HG03108 (cell line): ENCODE measurements around the gene CTBP1.

Source experiments
- ATAC-seq: cut with Tn5 transposase; IDR thresholded peaks from one replicate; pipeline ENCODE4 v1.9.1; 2021; ENCODE audit warnings: moderate library complexity; ENCODE audit not compliant: unreplicated experiment

The CTBP1 gene

DNA sequence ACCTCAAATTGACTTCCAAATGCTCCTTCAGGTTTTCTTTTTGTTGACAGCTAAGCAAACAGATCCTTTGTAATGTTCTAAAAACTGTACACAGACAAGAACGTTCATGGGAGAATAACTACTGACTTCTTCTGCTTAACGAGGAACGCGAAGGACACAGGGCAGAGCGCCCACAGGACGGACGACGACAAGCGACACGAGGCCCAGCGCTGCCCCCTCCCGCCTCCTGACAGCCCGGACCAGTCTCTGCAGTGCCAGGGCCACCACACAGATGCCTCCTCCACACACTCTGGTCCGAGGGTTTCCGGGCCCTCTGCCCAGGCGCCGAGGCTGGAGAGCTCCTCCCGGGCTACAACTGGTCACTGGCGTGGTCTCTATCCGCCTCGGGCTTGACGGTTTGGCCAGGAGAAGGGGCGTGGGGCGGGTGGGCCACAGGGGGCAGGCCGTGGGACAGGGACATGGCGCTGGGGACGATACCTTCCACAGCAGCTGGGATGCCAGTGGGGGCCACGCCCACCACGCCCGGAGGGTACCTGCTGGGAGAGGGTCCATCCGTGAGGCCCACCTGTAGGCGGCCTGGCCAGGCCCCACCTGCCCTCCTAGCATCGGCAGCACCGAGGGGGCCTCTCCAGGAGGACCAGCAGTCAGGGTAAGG is 36.9 kb downstream of the CTBP1 start:
- ATAC-seq: no peak

DNA sequence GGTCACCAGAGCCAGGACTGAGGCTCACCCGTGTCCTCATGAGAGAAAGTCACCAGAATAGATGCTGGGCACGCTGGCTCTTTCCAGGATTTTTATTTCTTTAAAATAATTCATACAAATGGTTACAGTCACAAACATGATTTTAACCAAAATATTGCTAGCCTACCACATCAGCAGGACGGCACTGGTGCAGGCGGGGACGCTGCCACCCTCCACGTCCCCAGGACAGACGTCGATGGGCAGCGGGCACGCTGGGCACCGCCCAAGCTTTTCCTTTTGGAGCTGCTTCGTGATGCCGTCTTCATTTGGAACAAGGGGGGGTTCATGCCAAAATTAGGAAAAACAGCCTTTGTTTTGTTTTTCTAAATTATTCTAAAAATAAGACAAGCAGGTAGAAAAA is 37.6 kb downstream of the CTBP1 start:
- ATAC-seq: no peak

DNA sequence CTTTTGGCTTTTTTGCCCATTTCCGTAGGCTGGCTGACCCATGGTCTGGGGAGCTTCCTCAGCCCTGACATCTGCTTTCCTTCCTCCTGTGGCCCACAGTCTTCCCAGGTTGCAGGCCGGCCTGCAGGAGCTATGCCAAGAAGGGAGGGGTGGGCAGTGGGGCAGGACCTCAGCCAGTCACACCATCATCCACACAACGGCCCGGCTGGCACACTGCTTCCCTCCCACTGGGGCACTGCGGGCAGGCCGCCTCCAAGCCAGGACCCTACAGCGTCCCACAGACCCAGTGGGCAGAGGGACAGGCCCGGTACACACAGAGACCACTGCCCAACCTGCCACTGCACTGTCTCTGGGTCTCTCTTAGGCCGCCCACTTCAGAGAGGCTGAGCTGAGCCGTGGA is 38.0 kb downstream of the CTBP1 start:
- no peak for ATAC-seq

DNA sequence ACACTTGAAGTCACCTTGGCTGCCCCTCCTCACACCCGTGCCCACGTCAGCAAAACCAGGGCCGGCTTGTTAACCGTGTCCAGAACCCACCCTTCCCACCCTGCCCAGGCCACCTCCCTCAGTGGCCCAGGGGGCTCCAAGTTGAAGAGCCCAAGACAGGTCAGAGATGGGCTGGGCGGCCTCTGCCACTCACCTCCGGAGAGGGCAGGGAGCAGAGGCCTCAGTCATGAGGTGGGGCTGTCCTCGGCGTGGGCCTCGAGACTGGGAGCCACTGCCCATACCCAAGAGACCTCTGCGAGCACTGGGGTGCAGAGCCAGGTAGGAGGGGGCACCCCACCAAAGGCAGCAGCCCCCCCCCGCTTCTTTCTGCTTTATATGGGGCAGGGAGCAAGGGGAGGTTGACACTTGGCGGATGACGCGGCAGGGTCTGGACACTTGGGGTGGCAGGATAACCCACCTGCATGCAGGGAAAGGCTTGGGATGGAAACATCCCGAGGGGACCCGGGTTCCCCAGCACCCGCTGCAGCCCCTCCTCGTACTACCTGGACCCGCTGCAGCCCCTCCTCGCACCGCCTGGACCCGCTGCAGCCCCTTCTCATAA is 38.6 kb downstream of the CTBP1 start:
- ATAC-seq: no peak

DNA sequence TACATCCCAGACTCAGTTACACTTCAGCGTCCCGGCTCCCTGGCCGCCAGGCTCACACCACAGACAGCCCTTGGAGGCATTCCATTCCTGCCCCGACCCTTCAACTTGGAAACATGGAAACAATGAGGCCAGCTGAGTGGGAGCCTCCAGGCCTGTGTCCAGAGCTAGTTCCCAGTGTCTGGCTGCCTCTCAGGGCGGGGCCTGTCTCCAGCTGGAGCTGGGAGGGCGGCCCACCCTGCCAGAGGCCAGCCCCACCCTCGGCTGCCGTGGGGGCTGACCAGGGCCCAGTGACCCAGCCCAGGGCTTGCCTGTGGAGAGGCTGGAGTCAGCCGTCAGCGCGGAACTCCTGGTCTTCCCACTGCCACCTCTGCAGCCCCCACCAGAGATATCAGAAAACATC is 39.1 kb downstream of the CTBP1 start:
- no peak for ATAC-seq

DNA sequence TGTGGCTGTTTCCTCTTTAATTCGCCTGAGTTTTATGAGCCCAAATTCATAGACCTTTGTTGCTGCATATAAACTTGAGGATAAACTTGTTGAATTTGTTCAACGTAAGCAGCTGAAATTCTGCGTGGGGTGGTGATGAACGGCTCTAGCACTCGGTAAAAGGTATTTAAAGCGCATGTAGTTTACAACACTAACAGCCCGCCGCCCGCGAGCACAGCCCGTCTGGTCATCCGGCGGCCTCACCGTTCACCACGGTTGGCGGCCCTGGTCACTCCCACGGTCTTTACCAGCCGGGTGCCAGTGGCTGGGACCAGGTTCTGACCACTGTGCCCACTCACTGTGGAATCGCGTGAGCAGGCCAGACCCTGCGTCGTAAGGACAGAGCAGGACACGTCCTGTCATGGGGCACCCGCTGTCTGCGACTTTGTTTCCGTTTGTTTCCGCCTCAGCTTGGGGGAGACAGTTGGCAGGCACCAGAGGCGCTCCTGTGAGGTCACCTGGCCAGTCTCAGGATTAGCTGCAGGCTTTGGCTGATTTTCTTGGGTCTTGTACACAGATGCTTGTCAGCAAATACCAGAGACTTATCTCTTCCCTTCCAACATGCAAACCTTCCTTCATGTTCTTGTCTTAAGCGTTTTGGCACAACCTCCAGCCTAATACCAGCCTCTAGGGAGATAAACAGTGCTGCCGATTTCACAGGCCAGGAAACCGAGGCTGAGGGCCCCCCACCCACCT is 39.8 kb downstream of the CTBP1 start:
- ATAC-seq: no peak

DNA sequence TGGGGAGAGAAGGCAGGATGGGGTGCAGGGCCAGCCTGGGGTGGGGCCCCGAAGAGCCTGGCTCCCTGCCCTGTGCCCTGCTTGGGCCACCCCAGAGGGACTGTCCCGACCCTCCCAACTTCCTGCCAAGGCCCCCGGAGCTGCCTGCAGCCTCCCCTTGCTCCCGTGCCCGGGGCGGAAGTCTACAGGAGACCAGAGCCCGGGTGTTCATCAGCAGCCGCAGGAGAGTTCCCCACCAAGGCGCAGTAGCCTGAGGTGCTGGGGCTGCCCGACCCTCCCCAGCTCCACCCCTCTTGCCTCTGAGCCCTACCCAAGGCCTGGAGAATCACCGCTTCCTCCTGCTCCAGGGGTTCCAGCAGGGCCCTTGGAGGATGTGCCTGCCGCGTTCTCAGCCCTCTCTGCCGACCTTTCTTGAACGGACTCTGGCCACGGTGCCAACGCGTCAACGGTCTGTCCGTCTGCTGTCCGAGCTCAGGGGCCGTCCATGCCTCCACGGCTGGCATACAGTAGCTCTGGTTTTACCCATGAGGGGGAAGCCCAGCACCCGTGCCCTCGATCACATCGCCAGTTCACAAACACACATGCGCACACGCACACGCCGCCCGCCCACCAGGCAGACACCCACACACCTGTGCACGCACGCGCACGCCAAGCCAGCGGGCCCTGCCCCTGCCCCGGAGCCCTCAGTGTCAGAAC is 40.5 kb downstream of the CTBP1 start:
- no peak for ATAC-seq

DNA sequence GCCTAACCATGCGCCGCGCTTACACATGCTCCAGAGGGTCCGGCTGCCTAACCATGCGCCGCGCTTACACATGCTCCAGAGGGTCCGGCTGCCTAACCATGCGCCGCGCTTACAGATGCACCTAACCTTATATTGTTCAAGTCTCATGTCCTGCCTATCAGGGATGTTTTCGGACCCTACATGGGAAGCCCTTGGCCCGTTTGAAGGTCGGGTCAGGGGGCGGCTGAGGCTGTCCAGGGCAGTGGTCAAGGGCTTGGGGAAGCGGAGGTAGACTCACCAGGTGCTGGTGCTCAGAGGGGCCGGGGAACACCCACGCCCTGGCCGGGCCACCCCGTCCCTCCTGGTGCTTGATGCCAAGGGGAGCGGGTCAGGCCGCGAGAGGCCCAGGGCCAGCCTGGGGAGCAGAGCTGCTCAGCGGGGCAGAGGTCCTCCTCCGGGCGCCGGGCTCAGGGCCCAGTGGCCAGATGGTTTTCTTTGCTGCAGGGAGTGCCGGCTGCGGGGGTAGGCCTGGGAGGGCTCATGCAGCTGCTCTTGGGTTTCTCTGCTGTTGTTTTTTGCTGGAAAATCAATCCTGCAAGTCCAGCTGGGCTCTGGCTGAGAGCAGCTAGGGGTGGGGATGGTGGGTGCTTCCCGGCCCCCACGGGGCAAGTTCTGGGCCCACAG is 41.2 kb downstream of the CTBP1 start:
- ATAC-seq: no peak

DNA sequence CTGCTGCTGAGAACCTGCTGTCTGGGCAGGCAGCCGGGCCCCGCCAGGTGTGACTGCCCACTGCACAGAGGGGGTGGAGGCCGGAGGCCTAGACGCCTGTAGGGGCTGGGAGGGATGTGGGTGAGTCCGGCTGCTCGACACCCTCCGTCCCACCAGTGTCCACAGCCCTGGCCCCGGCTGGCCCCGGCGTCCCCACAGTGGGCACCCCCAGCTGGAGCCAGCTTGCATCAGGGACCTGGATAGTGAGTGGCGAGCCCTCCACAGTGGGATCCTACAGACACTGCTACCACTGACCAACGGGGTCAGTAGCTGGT is 41.8 kb downstream of the CTBP1 start:
- ATAC-seq: no peak

DNA sequence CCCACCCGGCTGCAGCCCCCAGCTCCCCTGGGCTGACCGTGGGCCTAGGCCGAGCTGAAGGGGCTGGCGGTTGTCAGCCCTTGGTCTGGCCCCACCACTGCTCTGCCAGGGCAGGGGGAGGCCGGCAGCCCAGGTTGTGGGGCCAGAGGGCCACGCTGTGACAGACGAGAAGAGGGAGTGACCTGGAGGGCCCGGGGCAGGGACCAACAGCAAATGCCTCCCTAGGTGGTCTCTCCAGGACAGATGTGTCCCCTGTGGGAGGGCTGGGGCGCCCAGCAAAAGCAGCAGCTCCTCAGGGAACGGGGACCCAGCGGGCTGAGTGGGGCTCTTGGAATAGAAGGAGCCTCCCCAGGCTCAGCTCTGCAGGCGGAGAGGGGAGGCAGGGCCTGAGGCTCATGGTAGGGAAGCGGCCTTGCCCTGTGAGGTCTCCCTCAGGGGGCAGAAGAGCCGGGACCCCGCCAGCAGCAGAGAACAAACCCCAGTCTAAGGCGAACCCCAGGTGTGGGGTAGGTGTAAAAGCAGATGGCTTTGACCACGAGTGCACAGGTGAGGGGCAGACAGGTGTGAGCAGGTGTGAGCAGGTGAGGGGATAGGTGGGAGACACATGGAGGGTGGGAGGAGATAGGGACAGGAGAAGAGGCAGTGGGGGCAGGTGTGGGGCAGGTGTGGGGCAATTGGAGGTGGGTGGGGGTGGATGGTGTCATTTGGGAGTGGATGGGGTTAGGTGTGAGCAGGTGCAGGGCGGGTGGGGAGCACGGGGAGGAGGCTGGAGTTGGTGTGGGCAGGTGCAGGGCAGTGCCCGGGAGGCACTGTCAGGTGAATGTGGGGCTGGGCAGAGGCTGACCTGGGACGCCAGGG is 42.4 kb downstream of the CTBP1 start:
- no peak for ATAC-seq

DNA sequence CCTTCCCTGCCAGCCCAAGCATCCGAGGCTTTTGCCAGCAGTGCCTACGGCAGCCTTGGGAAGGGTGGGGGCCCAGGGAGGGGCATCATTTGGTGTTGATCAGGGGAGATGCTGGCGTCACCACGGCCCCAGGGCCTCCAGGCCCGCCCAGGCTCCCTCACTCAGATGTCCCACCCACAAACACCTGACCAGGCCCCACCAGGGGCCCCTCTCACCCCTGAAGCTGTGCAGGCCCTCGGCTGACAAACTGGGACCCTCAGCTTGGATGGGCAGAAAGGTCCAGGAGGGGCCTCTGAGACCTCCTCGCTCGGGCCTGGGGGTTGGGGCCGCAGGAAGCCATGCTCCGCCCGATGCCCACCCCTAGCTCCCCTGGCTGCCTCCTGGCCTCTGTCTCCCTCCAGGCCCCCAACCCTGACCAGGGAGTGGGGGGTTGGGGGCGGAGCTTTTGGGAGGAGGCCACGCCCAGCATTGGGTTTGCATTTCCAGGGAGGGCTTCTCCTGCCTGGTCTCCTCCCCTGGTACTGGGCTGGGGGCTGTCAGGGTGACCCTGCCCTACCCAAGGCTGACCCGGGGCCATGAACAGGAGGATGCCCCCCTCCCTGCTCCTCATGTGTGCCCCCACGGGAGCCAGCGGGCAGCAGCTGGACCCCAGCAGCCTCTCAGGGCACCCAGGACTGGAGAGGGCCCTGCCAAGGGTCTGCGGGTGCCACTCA is 43.2 kb downstream of the CTBP1 start:
- no peak for ATAC-seq

DNA sequence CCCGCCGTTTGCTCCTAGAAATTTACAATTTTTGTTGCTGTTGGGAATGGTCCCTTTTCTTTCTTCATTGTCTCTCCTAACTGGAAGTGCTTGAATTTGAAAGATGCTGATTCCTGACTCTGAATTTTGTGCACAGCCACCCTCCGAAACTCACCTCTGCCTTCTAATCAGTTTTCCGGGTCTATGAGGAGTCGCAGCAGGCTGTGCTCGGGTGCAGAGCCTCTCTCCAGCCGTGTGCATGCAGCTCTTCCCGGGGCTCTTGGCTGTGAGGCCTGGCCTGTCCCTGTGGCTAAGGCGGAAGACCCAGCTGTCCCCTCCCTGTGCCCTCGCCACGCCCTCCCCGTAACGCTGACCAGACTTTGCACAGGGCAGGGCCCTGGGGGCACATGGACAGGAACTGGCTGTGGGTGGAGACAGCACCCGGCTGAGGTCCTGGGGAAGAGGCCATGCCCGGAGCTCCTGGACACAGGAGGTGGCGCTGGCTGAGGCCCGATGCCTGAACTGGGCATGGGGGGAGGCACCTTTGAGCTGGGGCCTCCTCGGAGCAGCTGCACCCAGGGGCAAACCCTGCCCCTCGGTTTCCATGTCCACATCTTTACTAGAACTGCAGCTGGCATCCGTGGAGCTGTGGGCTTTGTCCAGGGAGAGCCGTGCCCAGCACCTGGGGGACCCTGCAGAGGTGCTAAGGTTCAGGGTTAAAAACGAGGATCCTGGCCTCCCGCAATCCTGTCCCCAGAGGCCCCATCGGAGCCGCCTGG is 43.9 kb downstream of the CTBP1 start:
- no peak for ATAC-seq

DNA sequence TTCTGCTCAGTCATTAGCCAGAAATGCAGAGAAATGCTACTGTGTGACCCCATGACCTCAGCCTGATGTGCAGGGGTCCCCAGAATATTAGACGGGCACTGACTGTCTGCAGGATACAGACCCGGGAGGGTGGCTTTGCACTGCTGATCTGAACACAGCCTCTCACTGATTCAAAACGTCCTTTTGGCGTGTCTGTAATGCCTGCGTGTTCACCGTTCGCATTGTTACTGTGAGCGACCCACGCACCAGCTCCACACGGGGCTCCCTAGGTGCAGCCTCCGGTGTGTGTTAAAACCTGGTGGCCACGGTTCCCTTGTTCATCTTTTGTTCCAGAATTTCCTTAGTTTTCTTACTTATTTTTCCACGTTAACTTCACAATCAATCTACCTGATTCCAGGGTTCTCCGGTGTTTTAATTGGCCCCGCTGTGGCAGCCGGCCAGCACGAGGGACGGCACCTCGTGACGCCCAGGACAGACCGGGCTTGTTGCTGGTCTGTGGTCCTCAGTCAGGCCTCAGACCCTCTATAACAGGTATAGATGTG is 44.6 kb downstream of the CTBP1 start:
- ATAC-seq: no peak

DNA sequence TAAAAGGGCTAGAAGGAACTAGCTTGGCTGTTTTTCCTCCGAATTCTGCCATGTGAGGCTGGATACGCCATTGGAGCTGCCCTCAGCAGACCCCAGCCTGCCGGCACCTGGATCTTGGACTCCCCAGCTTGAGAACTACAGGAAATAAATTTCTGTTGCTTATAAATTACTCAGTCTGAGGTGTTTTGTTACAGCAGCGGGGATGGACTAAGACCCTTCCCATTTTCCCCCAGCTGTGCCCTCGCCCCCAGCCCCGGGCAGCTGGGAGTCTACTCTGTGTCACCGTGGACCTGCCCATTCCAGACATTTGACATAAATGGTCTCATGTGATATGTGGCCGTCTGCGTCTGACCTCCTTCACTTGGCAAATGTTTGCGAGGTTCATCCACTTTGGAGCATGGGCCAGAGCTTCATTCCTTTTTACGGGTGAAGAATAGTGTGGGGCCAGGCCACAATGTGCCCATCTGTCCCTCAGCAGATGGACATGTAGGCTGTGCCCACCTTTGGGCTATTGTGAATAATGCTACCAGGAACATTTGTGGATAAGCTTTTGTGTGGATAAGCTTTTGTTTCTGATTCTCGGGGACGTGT is 45.8 kb downstream of the CTBP1 start:
- no peak for ATAC-seq

DNA sequence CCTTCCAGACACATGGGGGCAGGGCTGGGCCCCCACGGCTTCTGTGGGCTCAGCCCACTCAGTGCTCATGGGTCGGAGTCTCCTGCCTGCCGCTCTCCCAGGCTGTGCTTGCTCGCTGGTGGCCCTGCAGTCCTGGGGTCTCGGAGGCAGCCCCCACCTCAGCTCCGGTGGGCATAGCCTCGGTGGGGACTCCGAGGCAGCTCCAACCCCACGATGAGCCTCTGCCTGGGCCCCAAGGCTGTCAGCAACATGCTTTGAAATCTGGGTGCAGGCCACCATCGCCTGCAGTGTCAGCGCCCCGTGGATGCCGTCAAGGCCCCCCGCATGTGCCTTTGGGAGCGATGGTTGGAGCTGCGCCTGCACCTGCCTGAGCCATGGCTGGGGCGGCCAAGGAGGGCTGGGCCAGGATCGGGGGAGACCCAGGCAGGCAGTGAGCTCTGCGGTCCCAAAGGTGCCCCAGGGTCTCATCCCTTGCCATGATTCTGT is 46.4 kb downstream of the CTBP1 start:
- no peak for ATAC-seq

DNA sequence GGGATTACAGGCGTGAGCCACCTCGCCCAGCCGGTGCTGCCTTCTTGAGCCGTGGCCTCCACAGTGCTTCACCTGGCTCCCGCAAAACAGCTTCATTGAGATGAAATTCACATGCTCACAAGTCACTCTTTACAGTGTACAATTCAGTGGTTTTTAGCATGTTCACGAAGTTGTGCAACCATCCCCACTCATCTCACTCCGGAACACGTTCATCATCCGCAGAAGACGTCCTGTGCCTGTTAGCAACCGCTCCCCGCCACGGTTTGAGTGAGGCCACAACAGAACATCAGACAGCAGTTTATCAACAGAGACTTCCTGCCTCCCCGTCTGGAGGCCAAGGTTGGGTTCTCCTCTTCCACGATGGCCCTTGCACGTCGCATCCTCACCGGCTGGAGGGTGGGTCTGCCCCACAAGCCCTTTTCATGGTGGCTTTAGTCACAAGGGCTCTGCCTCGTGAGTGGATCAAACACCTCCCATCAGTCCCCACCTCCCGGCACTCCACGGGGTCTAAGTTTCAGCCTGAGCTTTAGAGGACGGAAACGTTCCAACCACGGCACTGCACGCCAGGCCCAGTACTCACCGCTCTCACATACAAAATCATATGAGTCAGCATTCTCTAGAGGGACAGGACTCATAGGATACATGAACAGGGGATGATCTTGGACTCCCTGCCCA is 46.9 kb downstream of the CTBP1 start:
- peak; percentile 29 for ATAC-seq

DNA sequence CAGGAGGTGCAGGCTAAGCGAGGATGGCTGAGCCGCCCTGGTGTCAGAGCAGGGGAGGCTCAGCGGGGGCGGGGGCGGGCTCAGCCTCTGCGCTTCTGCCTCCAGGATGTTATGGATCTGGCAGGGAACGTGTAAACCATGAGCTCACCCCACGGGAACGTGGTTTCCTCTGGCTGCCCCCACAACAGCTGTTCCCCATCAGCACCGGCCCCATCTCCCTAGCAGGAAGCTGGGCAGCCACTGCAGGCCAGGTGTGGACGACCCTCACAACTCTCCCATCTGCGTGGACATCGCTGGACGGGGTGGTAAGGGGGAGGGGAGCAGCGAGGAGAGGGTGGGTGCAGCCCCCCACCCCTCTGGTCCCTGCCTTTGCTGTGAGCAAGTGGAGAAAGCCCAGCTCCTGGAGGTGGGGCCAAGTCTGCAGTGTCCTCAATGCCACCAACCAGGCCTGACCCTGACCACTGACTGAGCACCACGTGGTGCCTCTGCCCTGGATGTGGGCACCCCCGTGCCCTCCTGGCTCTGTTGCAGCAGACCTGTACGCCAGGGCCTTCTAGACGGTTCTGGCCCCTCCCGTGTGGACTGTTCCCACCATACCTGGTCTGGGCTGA is 48.4 kb downstream of the CTBP1 start:
- peak; percentile 10 for ATAC-seq
